HuH-7.5 (cell line): ENCODE data around the gene TGFBI.

Experiments
- DNase-seq: peaks from one replicate; pipeline ENCODE4 v3.0.0; 2011; ENCODE audit warnings: low spot score

The TGFBI gene

DNA sequence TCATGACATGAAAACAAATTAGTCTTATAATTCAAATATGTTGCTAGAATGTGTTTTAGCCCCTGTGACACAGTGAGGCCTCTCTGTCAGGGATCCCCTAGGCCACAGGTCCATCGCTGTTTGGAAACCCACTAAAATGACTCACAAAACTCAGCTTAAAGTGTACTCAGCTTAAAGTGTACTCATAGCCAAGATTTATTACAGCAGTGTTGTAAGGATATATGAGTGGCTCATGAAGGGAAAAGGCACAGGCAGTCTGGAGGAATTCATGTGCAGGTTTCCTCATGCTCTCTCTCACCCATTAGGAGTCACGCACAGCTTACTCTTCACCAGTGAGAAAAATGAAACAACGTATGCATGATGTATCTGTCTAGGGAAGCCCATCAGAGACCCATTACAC lies 24.4 kb upstream of the TGFBI start:
- DNase-seq: no peak

DNA sequence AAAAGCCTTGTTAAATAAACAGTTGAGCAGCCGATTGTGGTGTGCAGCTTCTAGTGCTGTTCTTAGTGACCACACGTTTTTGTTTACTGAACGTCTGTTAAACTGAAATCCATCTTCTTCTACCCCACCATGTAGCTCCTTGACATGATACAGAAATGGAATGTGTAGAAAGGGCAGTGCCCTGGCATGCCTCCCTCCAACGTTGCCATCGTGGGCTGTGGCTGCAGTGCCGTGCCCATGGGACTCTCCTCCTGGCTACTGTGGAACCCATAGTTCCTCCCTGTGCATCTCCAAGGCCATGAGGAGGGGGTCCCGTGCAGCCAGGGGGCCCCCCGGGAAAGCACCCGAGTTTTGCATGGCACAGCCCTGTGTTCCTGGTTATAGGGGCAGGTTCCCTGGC lies 23.3 kb upstream of the TGFBI start:
- no peak for DNase-seq

DNA sequence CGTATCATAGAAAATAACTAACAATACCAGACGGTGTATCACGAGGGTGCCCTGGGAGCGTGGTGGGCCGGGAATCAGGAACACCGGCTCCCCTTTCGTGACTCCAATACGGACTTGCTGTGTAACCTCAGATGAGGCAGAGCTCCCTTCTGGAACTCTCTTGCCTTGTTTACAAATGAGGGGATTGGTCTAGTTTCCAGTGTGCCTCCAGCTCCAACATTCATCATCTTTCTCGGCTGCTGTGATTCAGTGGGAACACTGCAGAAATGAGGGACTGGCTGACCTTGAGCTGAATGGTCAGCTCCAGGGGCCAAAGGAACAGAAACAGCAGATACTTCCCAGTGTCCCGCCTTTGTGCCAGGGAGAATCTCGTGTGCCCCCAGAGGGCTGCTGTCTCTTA lies 22.6 kb upstream of the TGFBI start:
- DNase-seq: no peak

DNA sequence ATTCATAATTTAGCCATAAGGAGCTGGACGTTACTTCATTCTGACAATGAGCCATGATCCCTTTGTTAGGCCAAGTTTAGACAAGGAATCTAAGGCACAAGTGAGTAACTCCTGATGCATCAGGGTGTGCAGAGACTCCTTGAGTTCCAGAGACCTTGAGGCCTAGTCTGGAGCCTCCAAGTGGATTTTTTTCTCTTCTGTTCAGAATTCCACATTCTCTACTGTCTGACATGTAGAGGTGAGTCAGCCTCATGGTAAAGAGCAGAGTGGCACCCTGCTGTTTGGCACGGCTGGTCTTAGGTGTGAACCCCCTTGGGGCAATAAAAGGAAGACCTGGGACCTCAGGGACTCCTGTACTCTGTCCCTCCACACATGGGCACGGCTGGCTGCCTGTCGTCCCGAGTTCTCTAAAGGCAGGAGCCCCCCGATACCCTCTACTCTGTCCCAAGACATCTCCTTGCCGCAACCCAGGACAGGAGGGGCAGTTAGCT lies 22.0 kb upstream of the TGFBI start:
- DNase-seq: no peak

DNA sequence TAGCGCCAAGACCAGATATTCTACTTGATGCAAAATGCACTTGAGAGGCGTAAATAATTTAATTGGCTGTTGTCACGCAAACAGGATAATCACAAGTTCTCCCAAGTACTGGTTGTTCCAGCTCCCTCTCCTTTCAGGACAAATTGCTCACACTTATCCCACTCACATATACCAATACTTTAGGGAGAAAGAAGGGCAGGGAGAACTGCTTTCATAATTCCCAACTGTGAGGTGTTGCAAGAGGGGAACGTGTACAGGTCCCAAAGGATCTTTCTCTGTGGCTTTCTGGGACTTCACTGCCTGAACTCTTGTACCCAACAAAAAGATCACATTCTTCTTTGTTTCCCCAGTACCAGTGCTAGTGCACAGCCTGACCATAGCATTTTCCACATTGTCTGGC lies 21.5 kb upstream of the TGFBI start:
- DNase-seq: no peak

DNA sequence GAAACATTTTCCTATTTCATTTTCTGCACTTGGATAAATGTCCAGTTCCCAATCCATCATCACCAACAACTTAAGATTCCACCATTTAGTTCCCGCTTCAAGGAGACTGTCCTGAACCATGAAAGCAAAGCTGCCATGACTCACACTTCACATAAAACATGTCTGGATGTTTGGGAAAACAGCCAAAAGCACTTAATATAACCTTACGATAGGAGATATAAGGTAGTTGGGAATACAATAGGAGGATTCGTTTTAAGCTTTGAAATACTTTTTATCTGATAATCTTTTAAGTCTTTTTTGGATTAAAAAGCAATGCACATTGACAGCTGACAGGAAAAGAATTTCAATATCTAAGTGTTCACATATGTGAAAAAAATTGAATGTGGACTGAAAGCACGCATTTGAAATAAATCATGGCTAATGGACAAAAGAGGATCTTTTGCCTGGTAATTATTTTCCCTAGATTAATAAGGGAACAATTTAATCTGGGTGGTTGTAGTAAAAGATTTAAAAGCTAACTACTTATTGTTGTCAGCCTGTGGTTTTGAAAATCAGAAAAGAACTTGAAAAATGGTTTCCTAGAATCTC lies 17.3 kb upstream of the TGFBI start:
- no peak for DNase-seq

DNA sequence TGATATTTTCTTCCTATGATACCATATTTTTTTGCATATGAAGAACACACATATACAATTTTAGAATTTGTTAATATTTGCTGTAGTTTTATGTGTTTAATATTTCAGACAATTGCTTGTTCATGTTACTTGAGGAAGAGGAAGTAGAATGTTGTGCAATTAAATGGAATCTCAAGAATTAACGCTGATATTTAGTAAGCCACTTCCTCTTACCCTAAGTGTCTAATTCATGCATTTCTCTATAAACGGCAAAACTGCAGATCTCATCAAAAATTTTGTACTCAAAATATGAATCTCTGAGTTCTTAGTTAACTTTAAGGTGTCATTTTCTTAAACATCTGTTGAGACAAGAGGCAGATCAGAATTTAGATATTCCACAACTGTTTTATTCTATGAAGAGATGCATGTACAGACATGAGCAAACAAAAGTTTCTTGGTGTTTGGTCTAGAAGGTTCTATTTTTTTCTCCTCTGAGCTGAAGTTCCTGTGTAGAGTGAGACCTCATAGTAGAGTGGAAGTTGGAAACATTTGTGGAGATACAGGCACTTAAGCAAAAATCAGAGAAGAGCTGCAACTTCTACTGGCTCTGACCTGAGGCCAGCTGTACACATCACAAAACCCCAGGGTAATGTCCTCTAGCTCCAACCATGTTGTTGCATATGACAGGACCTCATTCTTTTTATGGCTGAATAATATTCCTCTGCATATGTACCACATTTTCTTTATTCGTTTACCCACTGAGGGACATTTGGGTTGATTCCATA lies 16.6 kb upstream of the TGFBI start:
- no peak for DNase-seq

DNA sequence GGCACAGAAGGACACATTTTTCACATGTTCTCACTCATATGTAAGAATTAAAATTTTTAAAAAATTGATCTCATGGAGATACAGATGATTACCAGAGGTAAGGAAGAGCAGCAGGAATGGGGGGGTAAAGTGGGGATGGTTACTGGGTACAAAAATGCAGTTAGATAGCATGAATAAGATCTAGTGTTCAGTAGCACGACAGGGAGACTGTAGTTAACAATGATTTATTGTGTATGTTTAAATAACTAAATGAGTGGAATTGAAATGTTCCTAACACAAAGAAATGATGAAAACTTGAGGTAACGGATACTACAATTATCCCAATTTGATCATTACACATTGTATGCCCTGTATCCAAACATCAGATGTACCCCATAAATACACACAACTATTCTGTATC lies 15.2 kb upstream of the TGFBI start:
- no peak for DNase-seq

DNA sequence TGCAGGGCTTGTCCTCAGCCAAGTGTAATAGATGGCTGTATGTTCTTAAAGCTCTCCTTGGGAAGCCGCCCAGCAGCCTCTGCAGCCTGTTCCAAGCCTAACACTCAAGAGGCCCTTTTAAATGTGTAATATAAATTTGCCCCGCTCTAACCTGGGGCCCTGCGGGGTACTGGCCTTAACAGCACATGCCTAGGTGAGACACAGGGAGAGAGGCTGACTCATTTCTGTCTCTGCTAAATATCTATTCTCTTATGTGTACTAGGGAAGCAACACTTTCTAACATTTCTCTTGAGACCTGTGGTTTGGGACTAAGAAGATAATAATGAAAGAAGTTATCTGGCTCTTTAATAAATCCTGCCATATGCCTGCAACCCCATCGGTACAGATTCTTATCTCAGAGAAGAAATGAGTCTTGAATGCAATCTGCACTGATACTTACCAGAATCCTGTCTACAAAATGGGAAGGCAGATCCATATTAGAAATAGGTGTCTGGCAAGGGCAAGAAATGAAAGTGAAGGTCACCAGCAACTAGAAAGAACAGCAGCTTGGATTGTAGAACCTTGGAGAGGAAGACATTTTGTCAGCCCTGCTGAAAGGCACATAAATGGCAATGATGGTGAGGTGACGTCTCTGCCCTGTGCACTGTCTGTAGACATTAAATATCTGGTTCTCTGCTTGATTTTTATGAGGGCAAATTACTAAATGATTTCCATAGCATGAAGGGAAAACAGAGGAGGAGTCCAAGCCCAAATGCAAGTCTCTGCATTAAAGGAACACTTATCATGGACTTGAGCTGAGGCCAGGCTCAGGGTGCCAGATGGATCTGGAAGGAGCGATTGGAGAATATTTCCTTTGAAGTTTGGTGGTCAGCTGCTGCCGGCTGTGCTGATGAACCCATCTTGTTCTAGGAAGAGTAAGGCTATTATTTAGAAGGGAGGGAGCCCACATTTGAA lies 14.5 kb upstream of the TGFBI start:
- no peak for DNase-seq

DNA sequence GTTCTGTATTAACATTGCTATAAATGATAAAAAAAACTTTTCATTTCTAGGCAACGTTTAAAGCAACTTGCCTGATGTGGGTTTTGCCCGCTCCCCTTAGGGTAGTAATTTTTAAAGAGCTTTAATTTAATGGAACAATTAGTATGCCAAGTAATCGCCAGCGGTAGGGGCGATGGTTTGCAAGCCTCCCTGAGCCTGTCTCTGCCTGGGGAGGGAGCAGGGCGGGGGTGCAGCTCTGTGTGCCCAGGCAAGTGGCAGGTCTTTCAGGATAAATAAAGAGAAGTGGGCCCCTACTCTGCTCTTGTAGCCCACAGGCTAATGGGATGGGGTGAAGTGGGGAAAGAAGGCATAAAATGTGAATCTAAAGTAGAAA lies 13.8 kb upstream of the TGFBI start:
- no peak for DNase-seq

DNA sequence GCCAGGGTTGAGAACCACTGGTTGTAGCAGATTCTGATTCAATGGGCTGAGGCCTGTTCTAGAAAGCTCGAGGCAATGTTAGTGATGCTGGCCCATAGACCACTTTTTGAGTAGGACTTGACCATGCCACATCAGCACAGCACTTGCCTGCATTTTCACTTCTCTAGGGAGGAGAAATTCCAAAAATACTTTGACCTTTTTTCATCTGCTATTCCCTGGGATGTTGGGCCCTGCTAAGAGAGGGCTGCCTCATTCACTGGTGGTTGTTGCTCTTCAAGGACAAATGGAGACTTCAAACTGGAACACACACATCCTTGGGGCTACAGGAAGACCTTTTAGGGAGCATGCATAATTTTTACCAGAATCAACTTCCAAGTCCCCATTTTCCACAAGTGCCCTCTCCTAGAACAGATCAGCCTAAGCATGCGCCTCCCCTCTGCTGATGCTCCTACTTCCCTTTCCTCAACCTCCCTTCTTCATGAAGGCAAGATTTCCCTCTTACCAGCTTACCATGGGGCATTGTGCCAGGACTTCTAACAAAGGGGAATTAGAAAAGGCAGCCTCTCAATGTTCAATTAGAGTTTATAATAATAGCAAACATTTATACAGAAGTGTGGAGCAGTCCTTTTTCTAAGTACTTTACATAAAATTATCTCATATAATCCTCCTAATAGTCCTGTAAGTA lies 12.7 kb upstream of the TGFBI start:
- no peak for DNase-seq

DNA sequence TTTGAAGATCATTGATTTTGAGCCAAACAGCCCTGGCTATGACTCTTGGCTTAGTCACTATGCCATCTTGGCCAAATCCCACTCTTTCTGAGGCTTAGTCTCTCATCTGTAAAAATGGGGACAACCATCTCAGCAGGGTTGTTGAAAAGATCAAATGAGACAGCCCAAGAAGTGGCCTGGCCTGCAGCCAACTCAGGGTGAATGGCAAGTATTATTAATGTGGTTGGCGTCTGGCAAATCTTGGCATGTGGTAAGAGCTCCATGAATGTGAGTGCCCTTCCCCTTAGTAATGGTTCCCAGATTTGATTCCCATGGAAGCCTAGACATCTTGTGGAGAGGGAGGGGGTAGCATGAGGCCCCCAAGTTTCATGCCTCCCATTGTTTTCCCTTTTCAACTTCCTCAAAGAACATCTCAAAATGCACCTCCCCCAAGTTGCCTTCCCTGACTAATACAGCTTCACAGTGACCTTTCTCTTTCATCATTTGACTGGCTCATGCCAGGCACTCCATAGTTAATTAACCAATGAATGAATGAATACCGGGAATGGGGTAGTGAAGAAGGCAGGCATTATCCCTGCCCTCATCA lies 11.8 kb upstream of the TGFBI start:
- no peak for DNase-seq

DNA sequence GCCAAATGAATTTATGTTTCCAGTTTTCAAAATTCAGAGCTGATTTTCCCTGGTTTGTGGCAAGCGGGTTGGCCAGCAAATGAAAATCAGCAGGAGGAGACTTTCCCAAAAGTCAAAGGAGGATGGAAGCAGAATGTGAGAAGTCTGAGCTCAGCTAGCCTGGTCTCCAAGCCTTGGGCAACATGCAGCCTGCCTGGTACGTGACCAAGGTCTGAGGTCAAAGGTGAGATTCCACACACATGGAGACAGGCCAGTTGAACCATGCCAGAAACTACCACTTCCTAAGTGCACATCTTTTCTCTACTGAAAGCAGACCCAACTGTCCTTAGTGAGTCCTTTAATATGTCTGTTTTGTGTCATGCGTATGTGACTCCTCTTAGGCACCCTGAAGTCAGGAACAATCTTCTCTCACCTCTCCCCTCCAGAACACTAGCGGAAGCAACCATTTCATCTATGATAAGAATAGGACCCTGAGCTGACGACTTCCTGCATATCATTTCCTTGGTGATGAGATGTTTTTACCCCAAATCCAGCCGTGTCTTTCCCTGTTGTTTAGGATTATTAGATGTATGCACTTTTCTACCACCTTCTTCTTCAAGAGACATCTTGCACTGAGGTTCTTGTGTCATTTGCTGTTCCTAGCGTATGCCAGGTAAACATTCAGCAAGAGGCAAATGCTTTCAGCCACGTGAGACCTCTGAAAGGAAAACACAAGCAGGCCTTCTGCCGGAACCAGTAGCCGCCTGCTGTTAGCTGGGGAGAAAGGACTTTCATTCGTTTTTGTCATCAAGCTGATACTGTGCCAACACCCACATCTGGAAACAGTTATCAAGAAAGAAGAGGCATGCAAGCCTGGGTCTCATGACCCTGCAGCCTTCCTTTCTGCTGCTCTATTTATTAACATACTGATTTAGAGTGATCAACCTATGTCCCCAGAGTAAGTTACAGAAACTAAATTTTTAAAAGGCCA lies 9.7 kb upstream of the TGFBI start:
- no peak for DNase-seq

DNA sequence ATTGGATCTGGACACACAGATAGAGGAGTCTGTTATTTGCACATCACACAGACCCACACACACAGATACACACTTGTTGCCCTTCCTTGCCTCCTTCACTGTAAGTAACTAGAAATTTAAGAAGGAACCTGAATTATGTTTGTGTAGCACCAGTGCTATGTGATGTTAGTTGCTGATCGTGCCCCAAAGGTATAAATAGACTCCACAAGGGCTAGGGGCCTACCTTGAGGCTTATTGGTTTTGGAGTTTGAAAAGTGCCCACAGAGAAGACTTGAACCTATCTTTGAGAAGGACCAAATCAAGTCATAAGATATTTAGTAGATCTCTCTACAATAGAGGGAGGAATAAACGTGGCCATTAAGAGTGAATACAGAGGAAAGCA lies 8.8 kb upstream of the TGFBI start:
- DNase-seq: no peak

DNA sequence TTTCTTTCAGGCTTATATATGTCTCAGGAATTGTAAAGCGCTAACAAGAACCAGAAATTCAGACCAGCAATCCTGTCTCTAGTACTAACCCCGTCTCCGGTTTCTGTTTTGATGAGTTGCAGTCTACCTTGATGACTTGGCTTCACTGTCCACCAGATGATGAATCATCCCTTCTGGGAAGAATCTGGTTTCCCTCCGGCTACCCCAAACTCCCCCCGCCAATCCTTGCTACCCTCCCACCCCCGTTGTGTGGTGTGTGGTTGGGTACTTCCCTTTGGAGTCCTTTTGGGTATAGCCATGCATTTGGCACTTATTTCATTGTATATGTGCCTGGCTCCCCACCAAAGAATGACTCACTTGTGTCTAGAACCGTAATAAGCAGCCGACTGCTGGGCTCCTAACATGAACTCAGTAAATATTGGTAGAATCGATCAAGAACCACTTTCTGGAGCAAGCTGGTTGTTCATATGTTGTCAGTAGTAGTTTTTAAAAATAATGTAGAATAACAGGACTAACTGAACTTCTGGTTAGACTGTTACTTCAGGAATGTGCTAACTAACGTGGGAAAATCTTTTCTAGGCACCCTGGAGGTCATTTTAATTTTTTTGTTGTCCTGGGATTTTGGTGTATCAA lies 8.3 kb upstream of the TGFBI start:
- no peak for DNase-seq

DNA sequence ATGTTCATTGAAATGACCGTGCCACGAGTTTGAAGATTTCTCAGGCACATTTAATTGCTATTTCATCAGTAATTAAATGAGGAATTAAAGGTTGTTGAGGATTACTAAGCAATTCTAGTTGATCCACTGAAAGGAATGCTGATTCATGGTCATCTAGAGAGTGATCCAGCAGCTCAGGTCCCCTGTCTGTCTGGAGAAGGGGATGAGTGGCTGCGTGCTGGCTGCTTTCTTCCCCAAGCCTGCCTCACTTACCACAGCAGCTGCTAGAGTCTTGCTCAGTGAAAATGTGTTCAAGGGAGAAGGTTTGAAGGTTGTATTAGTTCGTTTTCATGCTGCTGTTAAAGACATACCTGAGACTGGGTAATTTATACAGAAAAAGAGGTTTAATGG lies 7.8 kb upstream of the TGFBI start:
- DNase-seq: no peak

DNA sequence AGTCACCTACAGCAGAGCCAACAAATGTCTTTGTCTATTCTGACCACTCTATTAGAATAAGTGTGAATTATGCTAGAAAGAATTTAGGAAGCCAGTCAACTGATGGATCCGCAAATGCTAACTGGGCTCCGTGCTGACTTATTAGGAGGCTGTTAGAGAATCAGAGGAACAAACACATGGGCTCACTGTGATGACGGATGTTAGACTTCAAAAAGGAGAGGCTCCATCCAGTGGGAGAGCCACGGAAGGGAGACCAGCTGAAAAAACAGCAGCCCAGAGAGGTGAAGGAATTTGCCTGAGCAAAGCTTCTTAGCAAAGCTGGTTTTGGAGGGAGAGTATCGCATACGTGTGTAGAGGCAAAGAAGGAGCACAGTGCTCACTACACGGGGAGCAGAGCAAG lies 5.8 kb upstream of the TGFBI start:
- DNase-seq: no peak

DNA sequence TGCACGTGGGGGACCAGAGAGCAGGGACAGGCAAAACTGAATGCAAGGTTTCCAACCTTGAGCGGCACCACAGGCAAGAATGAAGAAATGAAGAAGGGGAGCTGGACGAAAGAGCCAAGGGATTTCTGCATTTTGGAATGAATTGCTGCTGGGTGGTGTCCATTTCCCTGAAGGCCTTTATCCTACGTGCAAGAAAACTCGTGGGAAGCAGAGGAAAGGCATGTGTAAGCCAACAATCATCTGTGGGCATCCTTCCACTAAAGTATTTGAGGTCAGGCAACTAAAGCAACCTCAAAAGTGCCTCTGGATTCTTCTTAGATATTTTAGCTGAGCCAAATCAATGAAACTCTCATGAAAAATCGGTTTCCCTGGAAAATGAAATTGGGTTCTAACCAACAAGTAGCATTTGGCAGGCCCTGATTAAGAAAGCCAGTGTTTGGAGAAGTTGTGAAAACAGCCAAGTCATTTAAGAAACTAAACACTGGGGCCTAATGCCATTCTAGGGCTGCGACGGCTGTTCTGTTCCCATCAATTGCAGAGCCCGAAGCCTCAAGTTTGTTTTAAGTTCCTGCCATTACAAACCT lies 4.7 kb upstream of the TGFBI start:
- no peak for DNase-seq

DNA sequence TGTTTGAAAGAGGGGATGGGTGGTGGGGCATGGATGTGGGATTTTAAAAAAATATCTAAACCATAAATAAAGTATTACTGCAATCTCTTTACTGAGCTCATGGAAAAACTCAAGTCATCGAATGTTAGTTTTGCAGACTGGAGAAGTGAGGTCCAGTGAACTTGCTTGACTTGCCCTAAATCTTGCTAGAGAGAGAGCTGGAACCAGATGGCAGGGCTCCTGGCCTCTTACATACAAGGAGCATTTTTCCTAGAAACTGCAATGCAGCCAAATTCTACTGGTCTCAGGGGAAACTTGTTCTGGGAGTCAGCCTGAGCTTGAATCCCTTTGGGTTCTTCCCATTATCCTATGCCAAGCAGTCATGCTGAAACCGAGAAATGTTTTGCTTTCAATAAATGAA lies 2.9 kb upstream of the TGFBI start:
- DNase-seq: no peak

DNA sequence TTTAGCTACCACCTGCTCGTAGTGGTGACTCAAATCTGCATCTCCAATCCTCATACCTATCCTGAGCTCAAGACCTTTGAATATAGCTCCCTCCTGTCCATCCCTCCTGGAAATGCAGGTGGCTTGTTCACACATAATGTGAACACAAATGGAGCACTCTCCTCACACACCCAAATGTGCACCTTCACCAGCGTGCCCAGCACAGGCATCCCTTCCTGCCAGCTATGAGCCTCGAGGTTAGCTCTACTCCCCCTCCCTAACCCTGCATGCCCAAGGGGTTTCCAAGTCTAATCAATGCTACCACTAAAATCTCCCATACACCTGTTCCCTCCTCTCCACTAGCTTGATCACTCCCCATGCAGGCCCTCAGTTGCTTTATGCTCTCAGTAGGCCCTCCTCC lies 2.2 kb upstream of the TGFBI start:
- no peak for DNase-seq
